ENCODE measurements around the gene HAND1. TPM values are rescaled to one million over a fixed set of nuclear protein-coding genes. Genes with fewer than 3 reads are reported as not detected.

HAND1 gene
- total and polyA plus RNA-seq, 2 donors (not counting 1 experiment from before 2014, with no cell fraction given): not detected

- ATAC-seq (ENCODE audit: low read depth) (peak; percentile 1), DNase-seq (peak; percentile 43)
- peak overlapping the region; percentile 91 for H3K4me2 ChIP-seq (replicated peaks; ENCODE audit: low read depth, low read length, poor library complexity, severe bottlenecking)
- H3K27me3 Mint-ChIP-seq: no peaks in the 10 kb centered on the region
- WGBS (ENCODE audit: insufficient coverage): 6% methylated on average over 29 of the region's 30 CpGs
- peak overlapping the region; percentile 100 for H2AFZ ChIP-seq (ENCODE audit: insufficient read depth, low read depth, low read length, poor library complexity, severe bottlenecking)
- ChIA-PET CTCF (interaction anchor here (1.3 kb wide), 1 partner anchor 23 kb away, joined by 3 read pairs; no protein-coding TSS in a partner anchor), POLR2A (no interaction called here)
- H3K36me3 ChIP-seq (replicated peaks in 1 of 2; ENCODE audit: control extremely low read depth in 1 of 2, control insufficient read depth in 1 of 2, extremely low read depth in 1 of 2, insufficient read depth in 2 of 2, low read length in 1 of 2): peaks cover 0 to 18% of the 10 kb centered on the region in 2 experiments
- peak overlapping the region; percentile 93 for H3K9ac ChIP-seq (ENCODE audit: low read length)
- intact Hi-C loops (cut with micrococcal nuclease): loop anchor here (1.0 to 2.0 kb wide), 6 partner anchors 60 to 494 kb away; partner anchors contain the start of genes CNOT8, FAM114A2, GALNT10 and GEMIN5
- H3K27me3 ChIP-seq (replicated peaks in 1 of 4; ENCODE audit: control extremely low read depth in 1 of 4, control insufficient read depth in 3 of 4, insufficient read depth in 4 of 4, low read length in 3 of 4): no peaks in the 10 kb centered on the region
- H4K20me1 ChIP-seq (ENCODE audit: control insufficient read depth, insufficient read depth, low read length, poor library complexity, severe bottlenecking): peaks cover 14% of the 10 kb centered on the region
- peak overlapping the region; percentile 9 to 75 for H3K27ac ChIP-seq (ENCODE audit: low read length in 2 of 2)
- H3K9me3 Mint-ChIP-seq (ENCODE audit: insufficient read depth): no peaks in the 10 kb centered on the region
- H3K4me1 Mint-ChIP-seq: peaks cover 47% of the 10 kb centered on the region
- peak overlapping the region; percentile 98 for H3K4me3 Mint-ChIP-seq
- H3K4me3 ChIP-seq (ENCODE audit: control extremely low read depth in 1 of 5, extremely low read depth in 1 of 5, insufficient read depth in 1 of 5, low read depth in 2 of 5, low read length in 4 of 5): peak overlapping the region; percentile 78 to 99 (median 90)
- peaks cover 24 to 32% of the 10 kb centered on the region in 2 donors for H3K4me1 ChIP-seq (ENCODE audit: control insufficient read depth in 2 of 2, insufficient read depth in 2 of 2, low read length in 2 of 2)
- H3K27ac Mint-ChIP-seq: peak overlapping the region; percentile 93
- no peaks in the 10 kb centered on the region for H3K9me3 ChIP-seq (ENCODE audit: control extremely low read depth in 1 of 3, control insufficient read depth in 2 of 3, insufficient read depth in 1 of 3, low read length in 2 of 3)
- peaks cover 74% of the 10 kb centered on the region for H3K79me2 ChIP-seq (ENCODE audit: control insufficient read depth, insufficient read depth, low read length)
- TF ChIP-seq CTCF (IDR thresholded peaks at IDR 0.05) (no peak), EZH2 (IDR thresholded peaks at IDR 0.05; ENCODE audit: borderline replicate concordance, insufficient read depth, low read depth, low read length, poor library complexity, severe bottlenecking) (no peak)
These were observed 33.2 kb downstream of the HAND1 start for GRCh38 chr5:154444556-154445421.

GRCh38 chr5:154442801-154443200, 35.2 kb downstream of the HAND1 start:
- Histone ChIP-seq H3K79me2 (ENCODE audit: control insufficient read depth, insufficient read depth, low read length) (peaks cover 59% of the 10 kb centered on the region), H3K9me3 (ENCODE audit: control extremely low read depth in 1 of 3, control insufficient read depth in 2 of 3, insufficient read depth in 1 of 3, low read length in 2 of 3) (no peaks in the 10 kb centered on the region), H3K27ac (ENCODE audit: low read length in 2 of 2) (no peak overlapping the region), H3K9ac (ENCODE audit: low read length) (no peak overlapping the region), H3K4me1 (ENCODE audit: control insufficient read depth in 2 of 2, insufficient read depth in 2 of 2, low read length in 2 of 2) (peaks cover 16 to 18% of the 10 kb centered on the region in 2 donors), H3K36me3 (replicated peaks in 1 of 2; ENCODE audit: control extremely low read depth in 1 of 2, control insufficient read depth in 1 of 2, extremely low read depth in 1 of 2, insufficient read depth in 2 of 2, low read length in 1 of 2) (peaks cover 0 to 30% of the 10 kb centered on the region in 2 experiments), H4K20me1 (ENCODE audit: control insufficient read depth, insufficient read depth, low read length, poor library complexity, severe bottlenecking) (peaks cover 9% of the 10 kb centered on the region), H3K4me2 (replicated peaks; ENCODE audit: low read depth, low read length, poor library complexity, severe bottlenecking) (no peak overlapping the region), H3K27me3 (replicated peaks in 1 of 4; ENCODE audit: control extremely low read depth in 1 of 4, control insufficient read depth in 3 of 4, insufficient read depth in 4 of 4, low read length in 3 of 4) (no peaks in the 10 kb centered on the region), H2AFZ (ENCODE audit: insufficient read depth, low read depth, low read length, poor library complexity, severe bottlenecking) (no peak overlapping the region), H3K4me3 (ENCODE audit: control extremely low read depth in 1 of 5, extremely low read depth in 1 of 5, insufficient read depth in 1 of 5, low read depth in 2 of 5, low read length in 4 of 5) (no peak overlapping the region)
- ATAC-seq (ENCODE audit: low read depth) (no peak), DNase-seq (no peak)
- CTCF ChIA-PET: no interaction called here
- Mint-ChIP-seq H3K27me3 (no peaks in the 10 kb centered on the region), H3K4me3 (no peak overlapping the region), H3K27ac (no peak overlapping the region), H3K4me1 (peaks cover 29% of the 10 kb centered on the region), H3K9me3 (ENCODE audit: insufficient read depth) (no peaks in the 10 kb centered on the region)
- intact Hi-C loops (cut with micrococcal nuclease): no loop called here
- TF ChIP-seq EZH2 (IDR thresholded peaks at IDR 0.05; ENCODE audit: borderline replicate concordance, insufficient read depth, low read depth, low read length, poor library complexity, severe bottlenecking) (no peak), CTCF (IDR thresholded peaks at IDR 0.05) (no peak)
- POLR2A ChIA-PET: no interaction called here
- no CpG with 5 or more reads among the region's 1 CpG for WGBS (ENCODE audit: insufficient coverage)
